ENCODE data around the gene IL10RB. TPM values are rescaled to one million over a fixed set of nuclear protein-coding genes. Genes with fewer than 3 reads are reported as not detected.
A peak's percentile ranks its signal among the peaks of the same experiment; 100 is the strongest.

Gene IL10RB
- total and polyA plus RNA-seq, 10 donors = 25.4 to 89.7 (median 55.3) TPM

- Histone ChIP-seq H3K27ac (peak overlapping the region in 6 of 8 donors; percentile 24 to 70 (median 68)), H3K4me3 (no peak overlapping the region), H3K4me1 (peaks cover 14 to 74% (median 38%) of the 10 kb centered on the region in 6 donors), H3K27me3 (replicated peaks in 1 of 7) (no peaks in the 10 kb centered on the region), H3K36me3 (peaks cover 4 to 96% (median 65%) of the 10 kb centered on the region in 6 donors), H3K9me3 (peaks cover 0 to 12% (median 5%) of the 10 kb centered on the region in 8 donors)
- no peak for DNase-seq
- no peak for TF ChIP-seq CTCF (IDR thresholded peaks at IDR 0.05 in 8 of 11, conservative IDR thresholded peaks at IDR 0.05 in 3 of 11)
- no peak for TF ChIP-seq POLR2AphosphoS5 (IDR thresholded peaks at IDR 0.05)
- TF ChIP-seq POLR2A (IDR thresholded peaks at IDR 0.05) = no peak
- 75 to 90% (median 82%) methylated on average over 2 of the region's 2 CpGs for WGBS, 5 donors
- intact Hi-C loops (cut with DNase I; ENCODE audit: low total_unique reads) = no loop called here
These were observed 6.7 kb upstream of the IL10RB start for GRCh38 chr21:33259428-33259827.

- DNase-seq = no peak
- TF ChIP-seq POLR2AphosphoS5 (IDR thresholded peaks at IDR 0.05) (peak in 1 of 3 donors; percentile 35), CTCF (IDR thresholded peaks at IDR 0.05 in 8 of 11, conservative IDR thresholded peaks at IDR 0.05 in 3 of 11) (no peak)
- 39 to 67% (median 51%) methylated on average over 7 of the region's 7 CpGs for WGBS, 5 donors
- no peaks in the 10 kb centered on the region for H3K27me3 ChIP-seq (replicated peaks in 1 of 7)
- H3K4me1 ChIP-seq = peaks cover 14 to 75% (median 41%) of the 10 kb centered on the region in 6 donors
- peak overlapping the region; percentile 11 to 70 (median 62) for H3K27ac ChIP-seq
- H3K9me3 ChIP-seq = peaks cover 0 to 12% (median 5%) of the 10 kb centered on the region in 8 donors
- H3K4me3 ChIP-seq = no peak overlapping the region
- intact Hi-C loops (cut with DNase I; ENCODE audit: low total_unique reads) = no loop called here
- peaks cover 2 to 95% (median 59%) of the 10 kb centered on the region in 6 donors for H3K36me3 ChIP-seq
These were observed 6.2 kb upstream of the IL10RB start for GRCh38 chr21:33259995-33260394.

GRCh38 chr21:33261635-33262034 lies 4.5 kb upstream of the IL10RB start:
- no peak for TF ChIP-seq CTCF (IDR thresholded peaks at IDR 0.05 in 8 of 11, conservative IDR thresholded peaks at IDR 0.05 in 3 of 11)
- TF ChIP-seq POLR2AphosphoS5 (IDR thresholded peaks at IDR 0.05) = peak in 2 of 3 donors; percentile 56 to 59
- no peak for TF ChIP-seq POLR2A (IDR thresholded peaks at IDR 0.05)
- WGBS, 5 donors = 22 to 55% (median 36%) methylated on average over 3 of the region's 3 CpGs
- Histone ChIP-seq H3K27ac (peak overlapping the region in 7 of 8 donors; percentile 24 to 71 (median 69)), H3K36me3 (peaks cover 2 to 79% (median 44%) of the 10 kb centered on the region in 6 donors), H3K4me1 (peaks cover 23 to 79% (median 53%) of the 10 kb centered on the region in 6 donors), H3K4me3 (no peak overlapping the region), H3K9me3 (peaks cover 0 to 12% (median 5%) of the 10 kb centered on the region in 8 donors), H3K27me3 (replicated peaks in 1 of 7) (no peaks in the 10 kb centered on the region)
- intact Hi-C loops (cut with DNase I; ENCODE audit: low total_unique reads) = no loop called here
- no peak for DNase-seq

GRCh38 chr21:33262921-33263320 lies 3.2 kb upstream of the IL10RB start:
- Histone ChIP-seq H3K4me3 (no peak overlapping the region), H3K4me1 (peaks cover 31 to 92% (median 65%) of the 10 kb centered on the region in 6 donors), H3K36me3 (peaks cover 2 to 69% (median 31%) of the 10 kb centered on the region in 6 donors), H3K27me3 (replicated peaks in 1 of 7) (no peaks in the 10 kb centered on the region), H3K27ac (peak overlapping the region in 1 of 8 donors; percentile 6), H3K9me3 (peaks cover 0 to 5% (median 3%) of the 10 kb centered on the region in 8 donors)
- 94 to 98% (median 95%) methylated on average over 10 to 11 of the region's 11 CpGs for WGBS, 5 donors
- DNase-seq = no peak
- TF ChIP-seq CTCF (IDR thresholded peaks at IDR 0.05 in 8 of 11, conservative IDR thresholded peaks at IDR 0.05 in 3 of 11) = no peak
- TF ChIP-seq POLR2A (IDR thresholded peaks at IDR 0.05) = no peak
- TF ChIP-seq POLR2AphosphoS5 (IDR thresholded peaks at IDR 0.05) = no peak
- intact Hi-C loops (cut with DNase I; ENCODE audit: low total_unique reads) = no loop called here

Data from spleen (tissue), 11 donors.